ENCODE measurements around the gene UBE2D3. TPM values are rescaled to one million over a fixed set of nuclear protein-coding genes. Genes with fewer than 3 reads are reported as not detected.

The UBE2D3 gene
- 100 to 1,000 TPM; 127 to 304 (median 190) TPM for total RNA-seq
- long read RNA-seq, transcript UBE2D3-207 (8 exons, 2,368 nt), result minor isoform, 9 of 60 reads
- long read RNA-seq, transcript UBE2D3-208 (8 exons, 2,227 nt), result minor isoform, 6 of 60 reads
- long read RNA-seq, transcript UBE2D3-210 (8 exons, 3,990 nt), result major isoform, 30 of 60 reads
- long read RNA-seq, partial matches to known transcripts, result 8 of 60 reads
- long read RNA-seq, other reads (novel, unspliced or antisense), result 6 of 60 reads

DNA sequence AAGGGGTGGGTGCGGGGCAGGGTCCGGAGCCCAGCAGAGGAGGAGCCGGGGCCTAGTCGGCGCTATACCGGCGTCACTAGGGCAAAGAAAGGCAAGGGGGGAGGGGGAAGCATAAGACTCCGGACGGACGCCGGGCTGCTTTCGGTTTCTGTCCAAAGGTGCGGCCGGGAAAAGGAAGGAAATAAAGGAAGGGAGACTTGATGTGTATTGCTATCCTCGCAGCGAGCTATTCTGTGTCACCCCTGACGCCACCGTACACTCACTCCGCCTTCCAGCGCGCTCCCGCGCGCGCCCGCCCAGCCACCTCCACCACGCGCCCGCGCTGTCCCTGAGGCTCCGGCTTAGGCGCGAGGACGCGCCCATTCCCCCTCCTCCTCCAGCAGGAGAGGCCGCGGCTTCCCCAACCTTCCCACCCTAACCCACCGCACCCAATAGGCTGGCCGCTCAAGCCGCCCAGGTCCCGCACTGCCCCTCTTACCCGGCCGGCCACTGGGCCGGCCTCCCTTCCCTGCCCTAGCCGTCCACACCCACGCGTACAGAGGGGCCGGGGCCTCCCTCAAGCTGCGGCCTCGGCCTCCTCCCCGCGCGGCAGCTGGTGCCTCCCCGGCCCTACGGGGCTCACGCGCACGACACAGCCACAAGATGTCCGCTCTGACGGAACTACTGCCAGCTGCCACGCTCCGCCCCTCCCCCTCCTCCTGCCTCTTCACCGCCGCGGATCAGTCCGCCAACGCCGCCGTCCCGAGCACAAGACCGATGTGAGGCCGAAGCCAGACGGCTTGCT lies at the start of gene UBE2D3:
Gene UBE2D3, minus strand, starts transcription at position 662 of the 784 bp plus-strand sequence. CDS start 1,043 bp downstream, outside the sequence.
- Histone ChIP-seq H3K27ac (peak within 1 kb of the TSS; percentile 100), H3K9me3 (no peaks in the 10 kb centered on the region), H3K4me1 (peaks cover 0 to 32% (median 13%) of the 10 kb centered on the region in 4 donors), H3K4me3 (peak within 1 kb of the TSS; percentile 69 to 86 (median 76)), H3K36me3 (no peaks in the 10 kb centered on the region), H3K27me3 (no peaks in the 10 kb centered on the region)
- peak; percentile 90 for TF ChIP-seq POLR2A (IDR thresholded peaks at IDR 0.05)
- TF ChIP-seq, protein P1, sequence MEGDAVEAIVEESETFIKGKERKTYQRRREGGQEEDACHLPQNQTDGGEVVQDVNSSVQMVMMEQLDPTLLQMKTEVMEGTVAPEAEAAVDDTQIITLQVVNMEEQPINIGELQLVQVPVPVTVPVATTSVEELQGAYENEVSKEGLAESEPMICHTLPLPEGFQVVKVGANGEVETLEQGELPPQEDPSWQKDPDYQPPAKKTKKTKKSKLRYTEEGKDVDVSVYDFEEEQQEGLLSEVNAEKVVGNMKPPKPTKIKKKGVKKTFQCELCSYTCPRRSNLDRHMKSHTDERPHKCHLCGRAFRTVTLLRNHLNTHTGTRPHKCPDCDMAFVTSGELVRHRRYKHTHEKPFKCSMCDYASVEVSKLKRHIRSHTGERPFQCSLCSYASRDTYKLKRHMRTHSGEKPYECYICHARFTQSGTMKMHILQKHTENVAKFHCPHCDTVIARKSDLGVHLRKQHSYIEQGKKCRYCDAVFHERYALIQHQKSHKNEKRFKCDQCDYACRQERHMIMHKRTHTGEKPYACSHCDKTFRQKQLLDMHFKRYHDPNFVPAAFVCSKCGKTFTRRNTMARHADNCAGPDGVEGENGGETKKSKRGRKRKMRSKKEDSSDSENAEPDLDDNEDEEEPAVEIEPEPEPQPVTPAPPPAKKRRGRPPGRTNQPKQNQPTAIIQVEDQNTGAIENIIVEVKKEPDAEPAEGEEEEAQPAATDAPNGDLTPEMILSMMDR (IDR thresholded peaks at IDR 0.05), result peak in 2 of 4 donors; percentile 11 to 14
- peak; percentile 60 to 76 (median 74) for ATAC-seq
- WGBS (ENCODE audit: insufficient coverage, low coverage, low lambda C conversion rate, missing lambda C conversion rate), result 0% methylated on average over 33 of the region's 73 CpGs
- intact Hi-C loops (cut with DNase I), result loop anchor here (5.0 kb wide), 2 partner anchors 40 to 50 kb away; partner anchors contain the start of gene CISD2 (in 1 of the 2)
- peak; percentile 93 to 95 (median 93) for DNase-seq

DNA sequence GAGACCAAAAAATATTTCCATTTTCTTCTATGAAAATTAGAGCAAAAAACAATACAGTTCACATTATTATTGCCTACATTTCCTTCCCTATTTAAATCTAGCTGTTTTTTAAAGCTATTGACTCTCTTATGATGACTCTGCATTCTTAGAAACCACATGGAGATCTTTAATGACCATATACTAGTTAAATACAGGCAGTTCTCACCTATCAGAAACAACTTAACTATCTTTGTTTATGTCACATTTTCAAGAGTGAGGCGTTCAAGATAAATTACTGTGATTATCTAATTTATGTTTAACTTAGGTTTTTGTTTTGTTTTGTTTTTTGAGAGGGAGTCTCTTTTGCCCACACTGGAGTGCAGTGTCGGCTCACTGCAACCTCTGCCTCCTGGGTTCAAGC lies 44.4 kb upstream of the UBE2D3 start:
- no peak for TF ChIP-seq POLR2A (IDR thresholded peaks at IDR 0.05)
- TF ChIP-seq, protein P1 (IDR thresholded peaks at IDR 0.05), result no peak
- DNase-seq (no peak), ATAC-seq (no peak)
- no peaks in the 10 kb centered on the region for H3K27me3 ChIP-seq
- intact Hi-C loops (cut with DNase I), result no loop called here
- peak overlapping the region in 1 of 3 donors; percentile 96 for H3K27ac ChIP-seq
- H3K36me3 ChIP-seq, result peaks cover 0 to 4% (median 0%) of the 10 kb centered on the region in 4 donors
- peaks cover 0 to 14% (median 9%) of the 10 kb centered on the region in 4 donors for H3K4me1 ChIP-seq
- no peaks in the 10 kb centered on the region for H3K9me3 ChIP-seq
- WGBS (ENCODE audit: insufficient coverage, low coverage, low lambda C conversion rate, missing lambda C conversion rate), result 68% methylated on average over 2 of the region's 2 CpGs
- H3K4me3 ChIP-seq, result no peak overlapping the region

DNA sequence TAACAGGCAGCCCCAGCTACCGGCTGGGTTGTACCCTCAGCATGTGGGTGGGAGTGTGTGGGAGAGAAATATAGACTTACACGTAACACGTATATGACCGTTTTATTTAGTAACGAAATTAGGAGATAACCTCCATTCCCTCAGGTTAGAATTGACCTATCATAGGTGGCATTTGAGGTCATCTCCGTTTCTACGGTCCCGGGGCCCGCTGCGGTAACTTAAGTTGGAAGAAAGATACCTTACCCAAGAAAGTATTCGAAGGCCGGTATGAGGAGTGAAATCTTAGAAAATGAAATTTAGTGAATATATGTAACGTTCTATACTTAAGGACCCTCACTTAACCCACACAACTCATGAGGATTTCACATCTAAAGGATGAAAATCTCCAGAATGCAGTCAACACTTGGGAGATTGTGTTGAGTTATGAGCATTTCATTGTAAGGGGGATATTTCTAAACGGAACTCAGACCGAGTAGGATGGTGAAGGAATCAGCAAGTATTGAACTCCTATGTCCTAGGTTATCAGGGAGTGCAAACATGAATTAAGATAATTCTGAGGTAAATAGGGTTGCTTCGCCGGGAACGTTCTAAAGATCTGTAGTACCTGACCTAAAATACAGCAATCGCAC lies 42.3 kb upstream of the UBE2D3 start:
- DNase-seq (no peak), ATAC-seq (peak; percentile 12 to 28 (median 18))
- Histone ChIP-seq H3K4me1 (peaks cover 0 to 14% (median 9%) of the 10 kb centered on the region in 4 donors), H3K9me3 (no peaks in the 10 kb centered on the region), H3K36me3 (peaks cover 0 to 2% (median 0%) of the 10 kb centered on the region in 4 donors), H3K4me3 (peak overlapping the region; percentile 71 to 80 (median 73)), H3K27ac (peak overlapping the region; percentile 89 to 97 (median 96)), H3K27me3 (no peaks in the 10 kb centered on the region)
- intact Hi-C loops (cut with DNase I), result loop anchor here in 1 of 2 donors (5.0 kb wide), 1 partner anchor 42 kb away; the partner anchor contains the start of gene UBE2D3
- TF ChIP-seq POLR2A (IDR thresholded peaks at IDR 0.05), result no peak
- TF ChIP-seq, protein P1 (IDR thresholded peaks at IDR 0.05), result no peak
- WGBS (ENCODE audit: insufficient coverage, low coverage, low lambda C conversion rate, missing lambda C conversion rate), result 2% methylated on average over 19 of the region's 19 CpGs

DNA sequence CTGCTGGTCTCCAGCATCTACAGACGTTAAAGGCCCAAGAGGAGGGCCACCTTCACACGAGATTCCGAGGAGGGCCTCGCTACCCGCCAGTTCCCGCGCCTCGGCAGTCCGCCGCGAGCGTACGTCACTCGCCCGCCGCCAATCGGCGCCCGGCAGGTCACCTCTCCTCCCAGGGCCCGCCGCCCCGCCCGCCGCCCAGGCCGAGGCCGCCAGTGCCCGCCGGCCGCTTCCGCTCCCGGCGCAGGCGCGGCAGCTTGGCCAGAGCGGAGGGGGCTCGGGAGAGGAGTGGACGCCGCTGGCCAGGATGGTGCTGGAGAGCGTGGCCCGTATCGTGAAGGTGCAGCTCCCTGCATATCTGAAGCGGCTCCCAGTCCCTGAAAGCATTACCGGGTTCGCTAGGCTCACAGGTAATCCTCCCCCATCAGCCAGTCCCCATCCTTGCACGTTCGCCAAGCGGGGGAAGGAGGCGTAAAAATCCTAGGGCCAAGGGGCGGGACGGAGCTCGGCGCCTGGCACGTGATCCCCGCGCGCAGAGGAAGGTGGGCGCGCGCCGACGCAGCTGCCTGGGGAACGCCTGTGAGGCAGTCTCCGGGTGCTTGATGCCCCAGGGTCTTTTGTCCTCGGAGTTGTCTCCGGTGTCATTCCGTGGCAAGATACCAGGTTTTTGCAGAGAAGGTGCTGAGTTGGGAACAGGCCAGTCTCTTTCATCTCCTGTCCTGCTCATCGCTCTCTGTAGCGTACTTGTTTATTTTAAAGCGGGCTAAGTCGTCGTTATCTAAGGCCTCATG lies 41.6 kb upstream of the UBE2D3 start, which contains the start of gene CISD2:
Gene CISD2, plus strand, starts transcription at position 212 of the 788 bp plus-strand sequence. Its CDS starts 93 bp downstream, at position 305.
- Histone ChIP-seq H3K27ac (peak within 1 kb of the TSS; percentile 89 to 97 (median 96)), H3K27me3 (no peaks in the 10 kb centered on the region), H3K9me3 (no peaks in the 10 kb centered on the region), H3K36me3 (no peaks in the 10 kb centered on the region), H3K4me1 (peaks cover 0 to 14% (median 9%) of the 10 kb centered on the region in 4 donors), H3K4me3 (peak within 1 kb of the TSS; percentile 71 to 80 (median 73))
- TF ChIP-seq POLR2A (IDR thresholded peaks at IDR 0.05), result peak; percentile 92
- TF ChIP-seq, protein P1 (IDR thresholded peaks at IDR 0.05), result no peak
- DNase-seq (peak; percentile 95 to 96 (median 96)), ATAC-seq (peak; percentile 91 to 97 (median 94))
- WGBS (ENCODE audit: insufficient coverage, low coverage, low lambda C conversion rate, missing lambda C conversion rate), result 0% methylated on average over 12 of the region's 71 CpGs
- intact Hi-C loops (cut with DNase I), result loop anchor here in 1 of 2 donors (5.0 kb wide), 1 partner anchor 42 kb away; the partner anchor contains the start of gene UBE2D3

All from right lobe of liver (tissue), 6 donors.